ENCODE measurements around the gene COPS7A. TPM values are rescaled to one million over a fixed set of nuclear protein-coding genes. Genes with fewer than 3 reads are reported as not detected.

COPS7A gene
- total and polyA plus RNA-seq, 9 of the 15 experiments (the other 6 are each of a cell fraction or from before 2014, with no cell fraction given): 12.7 to 36.0 (median 24.3) TPM

DNA sequence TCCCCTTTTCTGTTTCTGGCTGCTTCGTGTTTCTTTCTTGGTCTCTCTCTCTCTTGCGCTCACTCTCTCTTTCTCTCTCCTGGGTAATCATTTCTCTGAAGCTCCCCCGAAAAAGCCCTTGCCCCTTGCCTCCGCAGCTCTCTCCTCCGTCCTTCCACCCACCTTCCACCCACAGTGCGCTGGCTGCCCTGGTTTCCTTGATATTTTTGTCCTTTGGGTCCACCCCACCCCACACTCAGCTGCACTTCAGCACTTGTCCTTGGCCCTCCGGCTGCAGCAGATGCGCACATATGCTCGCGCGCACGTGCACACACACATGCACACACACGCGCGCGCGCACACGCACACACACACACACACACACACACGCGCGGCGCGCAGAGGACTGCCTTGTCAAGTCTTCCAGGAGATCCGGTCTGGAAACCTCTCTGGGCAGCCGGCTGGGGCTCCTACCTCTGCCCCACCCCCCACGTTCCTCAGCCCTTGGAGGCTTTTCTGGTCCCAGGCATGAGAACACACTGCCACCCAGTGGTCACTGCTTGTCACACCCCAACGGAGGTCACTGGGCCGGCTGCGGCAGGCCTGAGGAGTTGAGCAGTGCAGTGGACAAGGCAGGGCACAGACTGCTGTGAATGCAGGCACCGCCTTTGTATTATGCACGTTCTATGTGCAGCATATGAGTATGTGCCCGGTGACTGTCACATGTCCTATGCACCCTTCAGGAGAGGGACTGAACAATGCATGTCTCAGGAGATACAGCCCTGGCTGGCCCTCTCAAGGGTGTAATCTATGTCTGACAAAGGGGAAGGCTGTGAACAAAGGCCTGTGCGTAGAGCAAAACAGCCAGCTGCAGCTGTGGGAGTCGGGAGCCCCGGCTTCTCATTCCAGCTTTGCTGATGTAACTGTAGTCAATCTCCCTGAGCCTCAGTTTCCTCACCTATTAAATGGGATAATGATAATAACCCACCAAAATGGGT lies 55.0 kb downstream of the COPS7A start (continued):
- TF ChIP-seq, protein P1, sequence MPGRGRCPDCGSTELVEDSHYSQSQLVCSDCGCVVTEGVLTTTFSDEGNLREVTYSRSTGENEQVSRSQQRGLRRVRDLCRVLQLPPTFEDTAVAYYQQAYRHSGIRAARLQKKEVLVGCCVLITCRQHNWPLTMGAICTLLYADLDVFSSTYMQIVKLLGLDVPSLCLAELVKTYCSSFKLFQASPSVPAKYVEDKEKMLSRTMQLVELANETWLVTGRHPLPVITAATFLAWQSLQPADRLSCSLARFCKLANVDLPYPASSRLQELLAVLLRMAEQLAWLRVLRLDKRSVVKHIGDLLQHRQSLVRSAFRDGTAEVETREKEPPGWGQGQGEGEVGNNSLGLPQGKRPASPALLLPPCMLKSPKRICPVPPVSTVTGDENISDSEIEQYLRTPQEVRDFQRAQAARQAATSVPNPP (IDR thresholded peaks at IDR 0.05; ENCODE audit: borderline replicate concordance, insufficient read depth, insufficient read length): no peak
- TF ChIP-seq, protein P2, sequence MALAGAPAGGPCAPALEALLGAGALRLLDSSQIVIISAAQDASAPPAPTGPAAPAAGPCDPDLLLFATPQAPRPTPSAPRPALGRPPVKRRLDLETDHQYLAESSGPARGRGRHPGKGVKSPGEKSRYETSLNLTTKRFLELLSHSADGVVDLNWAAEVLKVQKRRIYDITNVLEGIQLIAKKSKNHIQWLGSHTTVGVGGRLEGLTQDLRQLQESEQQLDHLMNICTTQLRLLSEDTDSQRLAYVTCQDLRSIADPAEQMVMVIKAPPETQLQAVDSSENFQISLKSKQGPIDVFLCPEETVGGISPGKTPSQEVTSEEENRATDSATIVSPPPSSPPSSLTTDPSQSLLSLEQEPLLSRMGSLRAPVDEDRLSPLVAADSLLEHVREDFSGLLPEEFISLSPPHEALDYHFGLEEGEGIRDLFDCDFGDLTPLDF (CRISPR knock-in tag; IDR thresholded peaks at IDR 0.05): no peak
- TF ChIP-seq KAT8 (IDR thresholded peaks at IDR 0.05; ENCODE audit: low read depth) (no peak), ZNF165 (CRISPR knock-in tag; IDR thresholded peaks at IDR 0.05; ENCODE audit: borderline replicate concordance) (no peak), SNIP1 (IDR thresholded peaks at IDR 0.05; ENCODE audit: low read depth) (no peak), GABPB1 (CRISPR knock-in tag; IDR thresholded peaks at IDR 0.05) (no peak), MECOM (CRISPR knock-in tag; IDR thresholded peaks at IDR 0.05) (no peak), EZH2 (IDR thresholded peaks at IDR 0.05; ENCODE audit: borderline replicate concordance, low read depth, low read length) (no peak), DNMT1 (IDR thresholded peaks at IDR 0.05) (no peak), POLR2AphosphoS2 (IDR thresholded peaks at IDR 0.05; ENCODE audit: low read length) (no peak), MCM5 (IDR thresholded peaks at IDR 0.05; ENCODE audit: low read depth) (no peak), KHSRP (IDR thresholded peaks at IDR 0.05) (no peak), TARDBP (IDR thresholded peaks at IDR 0.05) (no peak), FOXA1 (IDR thresholded peaks at IDR 0.05; ENCODE audit: borderline replicate concordance) (no peak), CAMTA2 (CRISPR knock-in tag; conservative IDR thresholded peaks at IDR 0.05) (no peak), HDAC6 (IDR thresholded peaks at IDR 0.05; ENCODE audit: low read depth, low read length) (no peak)
- TF ChIP-seq, protein P3, sequence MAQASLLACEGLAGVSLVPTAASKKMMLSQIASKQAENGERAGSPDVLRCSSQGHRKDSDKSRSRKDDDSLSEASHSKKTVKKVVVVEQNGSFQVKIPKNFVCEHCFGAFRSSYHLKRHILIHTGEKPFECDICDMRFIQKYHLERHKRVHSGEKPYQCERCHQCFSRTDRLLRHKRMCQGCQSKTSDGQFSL (CRISPR knock-in tag; IDR thresholded peaks at IDR 0.05): peak; percentile 62; the same call in 1 of the 2 replicates
- TF ChIP-seq, protein P3 (tag; IDR thresholded peaks at IDR 0.05): no peak
- TF ChIP-seq, protein P4, sequence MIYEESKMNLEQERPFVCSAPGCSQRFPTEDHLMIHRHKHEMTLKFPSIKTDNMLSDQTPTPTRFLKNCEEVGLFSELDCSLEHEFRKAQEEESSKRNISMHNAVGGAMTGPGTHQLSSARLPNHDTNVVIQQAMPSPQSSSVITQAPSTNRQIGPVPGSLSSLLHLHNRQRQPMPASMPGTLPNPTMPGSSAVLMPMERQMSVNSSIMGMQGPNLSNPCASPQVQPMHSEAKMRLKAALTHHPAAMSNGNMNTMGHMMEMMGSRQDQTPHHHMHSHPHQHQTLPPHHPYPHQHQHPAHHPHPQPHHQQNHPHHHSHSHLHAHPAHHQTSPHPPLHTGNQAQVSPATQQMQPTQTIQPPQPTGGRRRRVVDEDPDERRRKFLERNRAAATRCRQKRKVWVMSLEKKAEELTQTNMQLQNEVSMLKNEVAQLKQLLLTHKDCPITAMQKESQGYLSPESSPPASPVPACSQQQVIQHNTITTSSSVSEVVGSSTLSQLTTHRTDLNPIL (CRISPR knock-in tag; IDR thresholded peaks at IDR 0.05): no peak
- TF ChIP-seq, protein P5, sequence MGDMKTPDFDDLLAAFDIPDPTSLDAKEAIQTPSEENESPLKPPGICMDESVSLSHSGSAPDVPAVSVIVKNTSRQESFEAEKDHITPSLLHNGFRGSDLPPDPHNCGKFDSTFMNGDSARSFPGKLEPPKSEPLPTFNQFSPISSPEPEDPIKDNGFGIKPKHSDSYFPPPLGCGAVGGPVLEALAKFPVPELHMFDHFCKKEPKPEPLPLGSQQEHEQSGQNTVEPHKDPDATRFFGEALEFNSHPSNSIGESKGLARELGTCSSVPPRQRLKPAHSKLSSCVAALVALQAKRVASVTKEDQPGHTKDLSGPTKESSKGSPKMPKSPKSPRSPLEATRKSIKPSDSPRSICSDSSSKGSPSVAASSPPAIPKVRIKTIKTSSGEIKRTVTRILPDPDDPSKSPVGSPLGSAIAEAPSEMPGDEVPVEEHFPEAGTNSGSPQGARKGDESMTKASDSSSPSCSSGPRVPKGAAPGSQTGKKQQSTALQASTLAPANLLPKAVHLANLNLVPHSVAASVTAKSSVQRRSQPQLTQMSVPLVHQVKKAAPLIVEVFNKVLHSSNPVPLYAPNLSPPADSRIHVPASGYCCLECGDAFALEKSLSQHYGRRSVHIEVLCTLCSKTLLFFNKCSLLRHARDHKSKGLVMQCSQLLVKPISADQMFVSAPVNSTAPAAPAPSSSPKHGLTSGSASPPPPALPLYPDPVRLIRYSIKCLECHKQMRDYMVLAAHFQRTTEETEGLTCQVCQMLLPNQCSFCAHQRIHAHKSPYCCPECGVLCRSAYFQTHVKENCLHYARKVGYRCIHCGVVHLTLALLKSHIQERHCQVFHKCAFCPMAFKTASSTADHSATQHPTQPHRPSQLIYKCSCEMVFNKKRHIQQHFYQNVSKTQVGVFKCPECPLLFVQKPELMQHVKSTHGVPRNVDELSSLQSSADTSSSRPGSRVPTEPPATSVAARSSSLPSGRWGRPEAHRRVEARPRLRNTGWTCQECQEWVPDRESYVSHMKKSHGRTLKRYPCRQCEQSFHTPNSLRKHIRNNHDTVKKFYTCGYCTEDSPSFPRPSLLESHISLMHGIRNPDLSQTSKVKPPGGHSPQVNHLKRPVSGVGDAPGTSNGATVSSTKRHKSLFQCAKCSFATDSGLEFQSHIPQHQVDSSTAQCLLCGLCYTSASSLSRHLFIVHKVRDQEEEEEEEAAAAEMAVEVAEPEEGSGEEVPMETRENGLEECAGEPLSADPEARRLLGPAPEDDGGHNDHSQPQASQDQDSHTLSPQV (IDR thresholded peaks at IDR 0.05): peak; percentile 43

All from K562 (cell line).